GM23338 (cell line): Measurements from ENCODE around the gene ACOX1. TPM values are rescaled to one million over a fixed set of nuclear protein-coding genes. Genes with fewer than 3 reads are reported as not detected.

Experiments
- ATAC-seq: fragments of 200-7000 bp; cut with Tn5 transposase; 3 replicates; pipeline ENCODE4 v1.9.1; 2020
- DNase-seq: peaks from one replicate; pipeline ENCODE4 v3.0.0-alpha.2; 2015; ENCODE audit warnings: low spot score
- H2AFZ ChIP-seq: fragments of 200-600 bp; sonication (generic); 2 replicates; pipeline ENCODE4 v1.8.0; 2016; ENCODE audit warnings: antibody characterized with exemption, mild to moderate bottlenecking, moderate library complexity
- H3F3A ChIP-seq: fragments of 200-600 bp; sonication (generic); replicated peaks from 2 replicates; pipeline ENCODE4 v1.8.0; 2017; ENCODE audit warnings: antibody characterized with exemption, mixed run types, low read depth
- H3K27ac ChIP-seq: fragments of 200-600 bp; sonication (generic); 2 replicates; pipeline ENCODE4 v1.6.1; 2016; ENCODE audit warnings: low read depth
- H3K27me3 ChIP-seq: fragments of 200-600 bp; sonication (generic); 2 replicates; pipeline ENCODE4 v1.8.0; 2016; ENCODE audit warnings: mild to moderate bottlenecking, mixed run types, moderate library complexity; ENCODE audit not compliant: insufficient read depth
- H3K36me3 ChIP-seq: fragments of 200-600 bp; sonication (generic); 2 replicates; pipeline ENCODE4 v1.8.0; 2016; ENCODE audit warnings: mild to moderate bottlenecking; ENCODE audit not compliant: insufficient read depth
- H3K4me1 ChIP-seq: fragments of 200-600 bp; sonication (generic); 2 replicates; pipeline ENCODE4 v1.8.0; 2016; ENCODE audit warnings: mild to moderate bottlenecking, moderate library complexity; ENCODE audit not compliant: insufficient read depth
- H3K4me2 ChIP-seq: fragments of 200-600 bp; sonication (generic); 2 replicates; pipeline ENCODE4 v1.7.1; 2017; ENCODE audit warnings: mixed run types
- H3K4me3 ChIP-seq: fragments of 200-600 bp; sonication (generic); 2 replicates; pipeline ENCODE4 v1.6.1; 2016; ENCODE audit warnings: mixed run types
- H3K79me2 ChIP-seq: fragments of 200-600 bp; sonication (generic); replicated peaks from 2 replicates; pipeline ENCODE4 v1.8.0; 2017; ENCODE audit warnings: mild to moderate bottlenecking; ENCODE audit not compliant: insufficient read depth
- H3K9me2 ChIP-seq: fragments of 200-600 bp; sonication (generic); 2 replicates; pipeline ENCODE4 v1.8.0; 2017; ENCODE audit not compliant: insufficient read depth
- H4K20me1 ChIP-seq: fragments of 200-600 bp; sonication (generic); replicated peaks from 2 replicates; pipeline ENCODE4 v1.8.0; 2017; ENCODE audit warnings: mild to moderate bottlenecking; ENCODE audit not compliant: insufficient read depth
- H3K27ac Mint-ChIP-seq: 2 replicates; pipeline ENCODE4 v1.8.0; 2020; ENCODE audit warnings: inconsistent platforms, mild to moderate bottlenecking, moderate library complexity, mixed read lengths
- H3K27me3 Mint-ChIP-seq: 3 replicates; pipeline ENCODE4 v1.8.0; 2022; ENCODE audit warnings: low read depth, mild to moderate bottlenecking, moderate library complexity, mixed read lengths, inconsistent platforms; ENCODE audit not compliant: insufficient read depth, poor library complexity
- H3K36me3 Mint-ChIP-seq: 3 replicates; pipeline ENCODE4 v1.8.0; 2021; ENCODE audit warnings: low read depth, mild to moderate bottlenecking, inconsistent platforms, moderate library complexity, mixed read lengths
- H3K4me1 Mint-ChIP-seq: 3 replicates; pipeline ENCODE4 v1.8.0; 2020; ENCODE audit warnings: mild to moderate bottlenecking, inconsistent platforms, mixed read lengths
- H3K4me3 Mint-ChIP-seq: 3 replicates; pipeline ENCODE4 v1.8.0; 2021; ENCODE audit warnings: moderate library complexity, mild to moderate bottlenecking, inconsistent platforms, mixed read lengths
- H3K9me3 Mint-ChIP-seq: 3 replicates; pipeline ENCODE4 v1.8.0; 2020; ENCODE audit warnings: moderate library complexity, mild to moderate bottlenecking, inconsistent platforms, mixed read lengths
- CREB1 ChIP-seq: fragments of 250-450 bp; sonication (Bioruptor Pico); IDR thresholded peaks from 2 replicates; pipeline ENCODE4 v1.5.0; 2020; ENCODE audit warnings: low read depth, mild to moderate bottlenecking, moderate library complexity
- CTCF ChIP-seq, 2 experiments: fragments of 200-600 bp in 1 of 2; sonication (generic) in 1 of 2; conservative IDR thresholded peaks; 2 replicates each; pipeline versions ENCODE4 v1.5.1 to v1.6.1; 2016 to 2017; ENCODE audit warnings: antibody characterized with exemption in 2 of 2, low read depth in 2 of 2, mild to moderate bottlenecking in 2 of 2, moderate library complexity in 1 of 2
- ETS1 ChIP-seq: IDR thresholded peaks from 2 replicates; pipeline ENCODE4 v1.6.1; 2016; ENCODE audit warnings: antibody characterized with exemption
- EZH2 ChIP-seq: fragments of 200-600 bp; sonication (generic); IDR thresholded peaks from one replicate; pipeline ENCODE4 v1.8.0; 2017; ENCODE audit warnings: antibody characterized with exemption, mild to moderate bottlenecking, low read depth; ENCODE audit not compliant: unreplicated experiment
- EZH2phosphoT487 ChIP-seq: fragments of 200-600 bp; sonication (generic); IDR thresholded peaks from one replicate; pipeline ENCODE4 v1.8.1; 2018; ENCODE audit warnings: antibody characterized with exemption; ENCODE audit not compliant: unreplicated experiment
- JUNB ChIP-seq: IDR thresholded peaks from one replicate; pipeline ENCODE4 v1.6.1; 2016; ENCODE audit warnings: antibody characterized with exemption; ENCODE audit not compliant: unreplicated experiment
- NANOG ChIP-seq: IDR thresholded peaks from 2 replicates; pipeline ENCODE4 v1.6.1; 2016; ENCODE audit warnings: antibody characterized with exemption, borderline replicate concordance
- POLR2AphosphoS5 ChIP-seq: IDR thresholded peaks from 2 replicates; pipeline ENCODE4 v1.6.1; 2016; ENCODE audit warnings: antibody characterized with exemption, low read depth
- REST ChIP-seq: IDR thresholded peaks from one replicate; pipeline ENCODE4 v1.6.1; 2018; ENCODE audit warnings: antibody characterized with exemption; ENCODE audit not compliant: unreplicated experiment
- STAT1 ChIP-seq: IDR thresholded peaks from one replicate; pipeline ENCODE4 v1.6.1; 2016; ENCODE audit warnings: antibody characterized with exemption; ENCODE audit not compliant: unreplicated experiment
- ZNF114 ChIP-seq: fragments of 250-450 bp; sonication (Bioruptor Pico); IDR thresholded peaks from 2 replicates; pipeline ENCODE4 v1.5.0; 2020; ENCODE audit warnings: mild to moderate bottlenecking, moderate library complexity
- ZNF331 ChIP-seq: fragments of 250-450 bp; sonication (Bioruptor Pico); IDR thresholded peaks from 2 replicates; pipeline ENCODE4 v1.5.0; 2020; ENCODE audit warnings: low read depth, mild to moderate bottlenecking, moderate library complexity
- ZNF462 ChIP-seq: fragments of 250-450 bp; sonication (Bioruptor Pico); IDR thresholded peaks from 2 replicates; pipeline ENCODE4 v1.5.0; 2020; ENCODE audit warnings: mild to moderate bottlenecking, moderate library complexity
- polyA plus RNA-seq: library from polyadenylated mRNA; unstranded; fragments of >200 nt; fragmentation: Nextera tagmentation; extraction: Ambion mirVana; gene quantifications from 2 replicates; pipeline ENCODE4 v1.2.1, GENCODE V29; 2016
- total RNA-seq: library from RNA; depleted of rRNA; stranded (reverse); fragments of >200 nt; shearing (Covaris generic); gene quantifications from 2 replicates; pipeline ENCODE4 v1.2.3, GENCODE V29; 2014

The ACOX1 gene
- total and polyA plus RNA-seq, 2 experiments from 2014 or later = 12.8 to 32.9 TPM

- Histone ChIP-seq H4K20me1 (no peaks in the 10 kb centered on the region), H3K4me2 (no peak overlapping the region), H3K4me3 (no peak overlapping the region), H3K36me3 (no peaks in the 10 kb centered on the region), H3K79me2 (no peaks in the 10 kb centered on the region), H3K27me3 (no peaks in the 10 kb centered on the region), H2AFZ (no peak overlapping the region), H3K9me2 (no peaks in the 10 kb centered on the region), H3K4me1 (no peaks in the 10 kb centered on the region; the same call in 1 of the 2 replicates), H3F3A (no peaks in the 10 kb centered on the region), H3K27ac (no peak overlapping the region)
- ATAC-seq (no peak), DNase-seq (no peak)
- no peak overlapping the region for H3K27ac Mint-ChIP-seq
- no peak overlapping the region for H3K4me3 Mint-ChIP-seq
- peaks cover 7% of the 10 kb centered on the region for H3K36me3 Mint-ChIP-seq
- no peaks in the 10 kb centered on the region for H3K9me3 Mint-ChIP-seq
- TF ChIP-seq ZNF331 (CRISPR knock-in tag) (no peak), EZH2phosphoT487 (no peak), CTCF (conservative IDR thresholded peaks at IDR 0.05; ENCODE audit: low read depth in 2 of 2) (no peak), REST (no peak), ETS1 (no peak), EZH2 (no peak), JUNB (no peak), POLR2AphosphoS5 (no peak), ZNF114 (CRISPR knock-in tag) (no peak), STAT1 (no peak), CREB1 (CRISPR knock-in tag) (no peak), ZNF462 (CRISPR knock-in tag) (no peak), NANOG (no peak)
- no peaks in the 10 kb centered on the region for H3K4me1 Mint-ChIP-seq
- H3K27me3 Mint-ChIP-seq = peaks cover 13% of the 10 kb centered on the region
Observed at GRCh38 chr17:75917917-75918445, 61.0 kb downstream of the ACOX1 start.
